ENCODE results near the gene CACNA2D2. TPM values are rescaled to one million over a fixed set of nuclear protein-coding genes. Genes with fewer than 3 reads are reported as not detected.
A peak's percentile ranks its signal among the peaks of the same experiment; 100 is the strongest.

The CACNA2D2 gene
- total RNA-seq, 1 donor from 2014 or later: 2.5 TPM

- Histone ChIP-seq H3K4me3 (no peak overlapping the region), H3K4me1 (no peaks in the 10 kb centered on the region), H3K27ac (no peak overlapping the region), H3K36me3 (no peaks in the 10 kb centered on the region), H3K27me3 (no peaks in the 10 kb centered on the region), H3K9me3 (no peaks in the 10 kb centered on the region)
- intact Hi-C loops (cut with DNase I): no loop called here
- TF ChIP-seq CTCF (IDR thresholded peaks at IDR 0.05) (no peak), POLR2A (IDR thresholded peaks at IDR 0.05) (no peak), POLR2AphosphoS5 (IDR thresholded peaks at IDR 0.05; ENCODE audit: insufficient read depth in 1 of 2, low read depth in 1 of 2) (no peak)
- no peak for DNase-seq (ENCODE audit: extremely low spot score in 2 of 2)
Measured at GRCh38 chr3:50523279-50523811, 19.9 kb upstream of the CACNA2D2 start.

- H3K27ac ChIP-seq: no peak overlapping the region
- intact Hi-C loops (cut with DNase I): no loop called here
Measured at GRCh38 chr3:50521572-50521971, 18.1 kb upstream of the CACNA2D2 start.

GRCh38 chr3:50520849-50521248 is 17.4 kb upstream of the CACNA2D2 start:
- intact Hi-C loops (cut with DNase I): no loop called here
- H3K36me3 ChIP-seq: no peaks in the 10 kb centered on the region
- H3K4me1 ChIP-seq: peaks cover 10% of the 10 kb centered on the region
- DNase-seq (ENCODE audit: extremely low spot score in 2 of 2): no peak
- H3K9me3 ChIP-seq: no peaks in the 10 kb centered on the region
- TF ChIP-seq POLR2AphosphoS5 (IDR thresholded peaks at IDR 0.05; ENCODE audit: insufficient read depth in 1 of 2, low read depth in 1 of 2): no peak
- TF ChIP-seq CTCF (IDR thresholded peaks at IDR 0.05): no peak
- no peak for TF ChIP-seq POLR2A (IDR thresholded peaks at IDR 0.05)
- H3K4me3 ChIP-seq: no peak overlapping the region
- H3K27ac ChIP-seq: no peak overlapping the region
- H3K27me3 ChIP-seq: no peaks in the 10 kb centered on the region

More at GRCh38 chr3:50521572-50521971, 18.1 kb upstream of the CACNA2D2 start:
- Histone ChIP-seq H3K4me3 (no peak overlapping the region), H3K9me3 (no peaks in the 10 kb centered on the region), H3K27me3 (no peaks in the 10 kb centered on the region), H3K36me3 (no peaks in the 10 kb centered on the region), H3K4me1 (peaks cover 2% of the 10 kb centered on the region)
- DNase-seq (ENCODE audit: extremely low spot score in 2 of 2): no peak
- TF ChIP-seq POLR2A (IDR thresholded peaks at IDR 0.05): no peak
- TF ChIP-seq POLR2AphosphoS5 (IDR thresholded peaks at IDR 0.05; ENCODE audit: insufficient read depth in 1 of 2, low read depth in 1 of 2): no peak
- TF ChIP-seq CTCF (IDR thresholded peaks at IDR 0.05): no peak

- TF ChIP-seq CTCF (IDR thresholded peaks at IDR 0.05) (peak; percentile 69 to 74 (median 70)), POLR2A (IDR thresholded peaks at IDR 0.05) (no peak), POLR2AphosphoS5 (IDR thresholded peaks at IDR 0.05; ENCODE audit: insufficient read depth in 1 of 2, low read depth in 1 of 2) (no peak)
- no peaks in the 10 kb centered on the region for H3K27me3 ChIP-seq
- no peak for DNase-seq (ENCODE audit: extremely low spot score in 2 of 2)
Measured at GRCh38 chr3:50519471-50520089, 16.1 kb upstream of the CACNA2D2 start.

GRCh38 chr3:50518436-50518835 is 15.0 kb upstream of the CACNA2D2 start:
- Histone ChIP-seq H3K27ac (no peak overlapping the region), H3K4me3 (no peak overlapping the region), H3K4me1 (peaks cover 19% of the 10 kb centered on the region), H3K27me3 (no peaks in the 10 kb centered on the region), H3K36me3 (no peaks in the 10 kb centered on the region), H3K9me3 (no peaks in the 10 kb centered on the region)
- no peak for DNase-seq (ENCODE audit: extremely low spot score in 2 of 2)
- TF ChIP-seq CTCF (IDR thresholded peaks at IDR 0.05) (no peak), POLR2AphosphoS5 (IDR thresholded peaks at IDR 0.05; ENCODE audit: insufficient read depth in 1 of 2, low read depth in 1 of 2) (no peak), POLR2A (IDR thresholded peaks at IDR 0.05) (no peak)
- intact Hi-C loops (cut with DNase I): no loop called here

More at GRCh38 chr3:50519471-50520089, 16.1 kb upstream of the CACNA2D2 start:
- no peaks in the 10 kb centered on the region for H3K36me3 ChIP-seq
- H3K4me1 ChIP-seq: peaks cover 19% of the 10 kb centered on the region
- no peak overlapping the region for H3K4me3 ChIP-seq
- no peaks in the 10 kb centered on the region for H3K9me3 ChIP-seq
- H3K27ac ChIP-seq: no peak overlapping the region
- intact Hi-C loops (cut with DNase I): no loop called here
